IPS-15b (cell line): ENCODE results near the gene TTLL11.
"Not testable (repeated sequence)": the region's sequence is repeated elsewhere in the genome, so short reads cannot be mapped to it uniquely, and the experiment has no call there.

Experiments
- H3K27me3 ChIP-seq: one replicate; pipeline ENCODE4 v1.6.1; 2013; ENCODE audit warnings: low read length; ENCODE audit not compliant: control insufficient read depth, insufficient read depth
- H3K36me3 ChIP-seq: one replicate; pipeline ENCODE4 v1.6.1; 2013; ENCODE audit warnings: low read length; ENCODE audit not compliant: control insufficient read depth, insufficient read depth
- H3K4me1 ChIP-seq: one replicate; pipeline ENCODE4 v1.6.1; 2013; ENCODE audit warnings: mild to moderate bottlenecking, low read length; ENCODE audit not compliant: control insufficient read depth, insufficient read depth
- H3K4me3 ChIP-seq: one replicate; pipeline ENCODE4 v1.5.1; 2013; ENCODE audit warnings: low read depth, low read length
- H3K9ac ChIP-seq: one replicate; pipeline ENCODE4 v1.6.1; 2013; ENCODE audit warnings: low read depth, mild to moderate bottlenecking, low read length
- H3K9me3 ChIP-seq: one replicate; pipeline ENCODE4 v1.6.1; 2013; ENCODE audit warnings: mild to moderate bottlenecking, low read length; ENCODE audit not compliant: control insufficient read depth, insufficient read depth

TTLL11 gene

DNA sequence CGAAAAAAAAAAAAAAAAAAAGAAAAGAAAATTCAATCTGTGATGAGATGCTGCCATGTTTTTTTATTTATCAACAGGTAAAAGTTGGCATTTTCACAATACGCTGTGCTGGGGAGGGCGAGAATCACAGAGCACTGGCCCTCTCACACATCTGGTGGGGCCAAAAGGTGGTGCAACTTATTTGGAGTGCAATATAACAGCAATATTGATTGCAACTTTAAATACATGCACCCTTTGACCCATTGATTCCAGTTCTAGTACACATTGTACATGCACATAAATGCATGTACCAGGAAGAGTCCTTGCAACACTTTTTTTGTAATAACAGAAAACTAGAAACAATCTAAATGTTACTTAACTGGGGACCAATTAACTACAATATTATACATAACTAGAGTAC is 282.6 kb downstream of the TTLL11 start:
- H3K9ac ChIP-seq, result no peak overlapping the region
- no peak overlapping the region for H3K4me3 ChIP-seq
- no peaks in the 10 kb centered on the region for H3K27me3 ChIP-seq
- H3K4me1 ChIP-seq, result peaks cover 4% of the 10 kb centered on the region
- H3K36me3 ChIP-seq, result no peaks in the 10 kb centered on the region
- H3K9me3 ChIP-seq, result no peaks in the 10 kb centered on the region

DNA sequence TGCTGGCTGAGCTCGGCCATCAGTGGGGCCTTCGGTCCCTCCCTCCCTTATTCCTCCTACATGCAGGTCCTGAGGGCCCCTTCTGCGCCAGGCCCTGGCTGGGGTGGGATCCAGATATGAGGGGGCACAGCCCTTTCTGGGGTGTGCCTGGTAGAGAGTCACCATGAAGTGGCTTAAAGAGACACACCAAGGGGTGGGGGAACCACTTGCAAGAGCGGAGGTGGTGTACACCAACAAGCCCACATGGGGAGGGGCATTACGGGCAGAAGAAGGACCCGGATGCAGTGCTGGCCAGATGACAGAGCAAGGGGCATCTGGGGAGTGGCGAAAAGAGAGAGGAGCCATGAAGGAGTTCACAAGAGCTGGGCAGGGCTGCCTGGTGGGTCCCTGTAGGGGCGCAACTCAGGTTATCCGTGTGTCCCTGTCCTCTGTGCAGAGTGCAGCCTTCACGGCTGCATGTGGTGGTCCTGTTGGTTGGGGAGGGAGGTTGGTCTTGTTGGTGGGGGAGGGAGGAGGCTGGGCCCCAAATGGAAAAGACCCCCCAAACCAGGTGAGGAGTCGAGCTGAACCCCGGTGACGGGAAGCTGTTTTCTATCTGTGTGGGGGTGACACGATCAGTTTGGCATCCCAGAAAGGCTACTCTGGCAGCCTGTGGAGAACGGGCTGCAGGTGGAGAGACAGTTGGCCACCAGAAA is 283.6 kb downstream of the TTLL11 start:
- H3K36me3 ChIP-seq, result no peaks in the 10 kb centered on the region
- H3K4me1 ChIP-seq, result no peaks in the 10 kb centered on the region
- no peak overlapping the region for H3K4me3 ChIP-seq
- no peaks in the 10 kb centered on the region for H3K9me3 ChIP-seq
- H3K9ac ChIP-seq, result no peak overlapping the region
- no peaks in the 10 kb centered on the region for H3K27me3 ChIP-seq

DNA sequence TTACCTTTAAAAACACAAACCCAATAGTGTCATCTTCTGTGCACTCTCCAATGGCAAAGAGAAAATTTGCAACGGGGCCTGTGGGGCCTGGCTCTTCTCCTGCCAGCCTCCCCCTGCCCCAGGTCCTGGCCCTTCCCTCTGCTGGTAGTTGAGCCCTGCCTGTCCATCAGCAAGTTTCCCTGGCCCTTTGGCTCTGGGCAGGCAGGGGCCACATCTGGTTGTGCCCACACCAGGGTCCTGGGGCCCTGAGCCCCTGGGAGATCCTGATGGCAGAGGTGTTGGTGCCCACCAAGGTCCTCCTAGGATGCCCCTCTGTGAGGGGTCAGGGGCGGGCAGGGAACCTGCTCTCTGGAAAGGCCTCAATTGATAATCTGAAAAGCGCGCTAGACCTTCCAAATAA is 284.3 kb downstream of the TTLL11 start:
- Histone ChIP-seq H3K9ac (no peak overlapping the region), H3K27me3 (no peaks in the 10 kb centered on the region), H3K9me3 (no peaks in the 10 kb centered on the region), H3K36me3 (no peaks in the 10 kb centered on the region), H3K4me3 (no peak overlapping the region), H3K4me1 (no peaks in the 10 kb centered on the region)

DNA sequence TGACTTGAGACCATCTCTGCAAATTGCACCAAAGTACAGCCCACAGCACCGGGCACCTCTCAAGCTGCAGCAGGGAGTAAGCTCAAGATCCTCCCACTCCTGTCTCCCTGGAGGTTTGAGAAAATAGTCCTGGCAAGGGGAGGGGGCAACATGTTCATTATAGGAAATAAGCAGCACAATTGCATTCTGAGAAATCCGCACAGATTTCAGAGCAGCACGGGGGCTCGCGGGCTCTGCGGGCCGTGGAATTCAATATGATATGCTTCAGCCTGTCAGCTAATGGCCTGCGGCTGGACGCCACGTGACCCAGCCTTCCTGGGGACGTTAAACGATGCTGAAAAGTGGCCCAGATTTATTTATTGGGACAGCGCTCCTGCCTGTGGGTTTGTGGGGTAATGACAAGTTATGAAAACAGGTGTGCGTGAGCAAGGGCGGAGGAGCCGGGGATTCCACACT is 285.3 kb downstream of the TTLL11 start:
- H3K4me3 ChIP-seq, result no peak overlapping the region
- H3K9ac ChIP-seq, result no peak overlapping the region
- no peaks in the 10 kb centered on the region for H3K27me3 ChIP-seq
- H3K9me3 ChIP-seq, result no peaks in the 10 kb centered on the region
- H3K36me3 ChIP-seq, result no peaks in the 10 kb centered on the region
- no peaks in the 10 kb centered on the region for H3K4me1 ChIP-seq

DNA sequence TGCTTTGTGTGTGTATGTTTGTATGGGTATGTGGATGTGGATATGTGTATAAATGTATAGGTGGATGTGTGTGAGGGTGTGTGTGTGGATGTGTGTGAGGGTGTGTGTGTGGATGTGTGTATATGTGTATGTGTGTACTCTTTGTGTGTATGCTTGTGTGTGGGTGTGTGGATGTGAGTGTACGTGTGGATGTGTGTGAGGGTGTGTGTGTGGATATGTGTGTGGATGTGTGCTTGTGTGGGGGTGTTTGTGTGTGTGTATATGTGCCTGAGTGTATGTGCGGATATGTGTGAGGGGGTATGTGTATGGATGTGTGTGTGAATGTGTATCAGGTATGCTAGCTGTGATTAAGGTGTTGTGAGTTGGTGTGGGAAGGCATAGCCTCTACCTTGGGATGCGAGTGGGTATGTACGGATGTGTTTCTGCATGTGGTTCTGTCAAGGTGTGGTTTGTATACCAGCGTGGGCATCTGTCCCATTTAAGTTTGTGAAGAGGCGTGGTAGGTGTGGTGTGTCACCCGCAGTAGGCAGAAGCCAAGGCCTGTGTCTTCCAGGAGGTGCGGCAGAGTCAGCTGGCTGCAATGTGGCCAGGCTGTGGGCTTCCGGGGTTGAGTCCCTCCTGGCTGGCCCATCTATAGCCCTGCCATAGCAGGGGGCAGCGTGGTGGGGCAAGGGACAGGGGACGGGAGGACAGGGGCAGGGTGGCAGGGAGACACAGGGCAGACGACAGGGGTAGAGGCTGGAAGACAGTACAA is 285.9 kb downstream of the TTLL11 start:
- H3K27me3 ChIP-seq, result no peaks in the 10 kb centered on the region
- H3K9me3 ChIP-seq, result no peaks in the 10 kb centered on the region
- H3K36me3 ChIP-seq, result no peaks in the 10 kb centered on the region
- H3K4me1 ChIP-seq, result no peaks in the 10 kb centered on the region
- no peak overlapping the region for H3K9ac ChIP-seq
- no peak overlapping the region for H3K4me3 ChIP-seq

DNA sequence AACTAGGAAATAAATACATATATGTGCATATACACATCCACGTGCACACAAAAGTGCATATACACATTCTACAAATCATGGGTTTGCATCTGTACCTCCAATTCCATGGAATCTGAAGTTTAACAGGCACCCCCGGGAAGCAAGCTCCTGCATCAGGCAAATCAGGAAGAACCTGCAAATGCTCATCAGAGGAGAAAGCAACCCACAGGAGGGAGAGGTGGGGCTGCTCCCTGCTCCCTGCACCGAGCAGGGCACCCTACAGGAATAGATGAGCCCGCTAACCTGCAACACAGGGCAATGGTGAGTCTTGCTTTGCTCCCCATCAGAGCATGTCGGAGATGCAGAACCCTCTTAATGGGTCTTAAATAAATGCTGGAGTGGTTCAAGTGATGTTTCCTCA is 290.4 kb downstream of the TTLL11 start:
- Histone ChIP-seq H3K9ac (no peak overlapping the region), H3K4me1 (no peaks in the 10 kb centered on the region), H3K9me3 (no peaks in the 10 kb centered on the region), H3K27me3 (no peaks in the 10 kb centered on the region), H3K36me3 (no peaks in the 10 kb centered on the region), H3K4me3 (no peak overlapping the region)

DNA sequence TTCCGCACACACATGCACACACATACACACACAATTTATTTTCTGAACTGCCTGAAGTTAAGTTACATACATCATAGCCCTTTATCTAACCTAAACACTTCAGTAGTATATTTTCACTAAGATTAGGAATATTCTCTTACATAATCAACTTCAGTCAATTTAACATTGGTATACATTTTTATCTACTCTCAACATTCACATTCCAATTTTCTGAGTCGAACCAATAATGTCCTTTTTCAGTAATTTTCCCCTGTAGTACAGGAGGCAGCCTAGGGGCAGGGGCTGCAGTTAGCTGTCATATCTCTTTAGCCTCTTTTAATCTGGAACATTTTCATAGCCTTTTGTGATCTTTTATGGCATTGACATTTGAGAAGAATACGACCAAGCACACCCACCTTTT is 291.5 kb downstream of the TTLL11 start:
- no peaks in the 10 kb centered on the region for H3K27me3 ChIP-seq
- H3K9me3 ChIP-seq, result no peaks in the 10 kb centered on the region
- H3K9ac ChIP-seq, result no peak overlapping the region
- no peak overlapping the region for H3K4me3 ChIP-seq
- peaks cover 4% of the 10 kb centered on the region for H3K4me1 ChIP-seq
- H3K36me3 ChIP-seq, result no peaks in the 10 kb centered on the region

DNA sequence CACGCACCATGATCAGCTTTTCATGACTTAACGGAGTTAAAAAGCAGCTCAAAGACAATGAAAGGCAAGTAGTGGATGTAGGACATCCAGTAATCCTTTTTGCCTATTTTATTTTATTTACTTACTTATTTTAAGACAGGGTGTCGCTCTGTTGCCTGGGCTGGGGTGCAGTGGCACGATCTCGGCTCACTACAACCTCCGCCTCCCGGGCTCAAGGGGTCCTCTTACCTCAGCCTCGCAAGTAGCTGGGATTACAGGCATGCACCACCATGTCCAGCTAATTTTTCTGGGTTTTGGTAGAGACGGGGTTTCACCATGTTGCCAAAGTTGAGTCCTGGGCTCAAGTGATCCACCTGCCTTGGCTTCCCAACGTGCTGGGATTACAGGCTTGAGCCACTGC is 292.7 kb downstream of the TTLL11 start:
- H3K36me3 ChIP-seq, result no peaks in the 10 kb centered on the region
- no peak overlapping the region for H3K9ac ChIP-seq
- H3K4me1 ChIP-seq, result peaks cover 4% of the 10 kb centered on the region
- H3K27me3 ChIP-seq, result no peaks in the 10 kb centered on the region
- no peaks in the 10 kb centered on the region for H3K9me3 ChIP-seq
- H3K4me3 ChIP-seq, result no peak overlapping the region

DNA sequence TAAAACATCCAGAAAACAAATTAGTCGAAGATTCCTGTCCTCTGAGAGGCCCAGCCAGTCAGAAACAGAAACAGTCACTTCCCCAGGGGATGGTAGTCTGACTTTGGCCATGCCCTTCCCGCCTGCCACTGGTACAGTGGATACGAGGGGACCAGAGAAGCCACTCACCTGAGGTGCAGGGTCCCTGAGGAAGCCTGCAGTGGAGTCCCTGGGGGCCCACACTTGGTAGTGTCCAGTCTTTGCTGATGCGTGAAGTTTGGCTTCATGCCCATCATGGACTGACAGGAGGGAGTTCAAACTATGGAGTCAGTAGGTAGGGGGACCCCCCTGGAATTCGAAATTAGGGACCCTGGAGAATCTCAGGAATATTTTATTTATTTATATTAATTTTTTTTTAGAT is 294.2 kb downstream of the TTLL11 start:
- Histone ChIP-seq H3K4me1 (peaks cover 4% of the 10 kb centered on the region), H3K9ac (no peak overlapping the region), H3K36me3 (no peaks in the 10 kb centered on the region), H3K4me3 (no peak overlapping the region), H3K27me3 (no peaks in the 10 kb centered on the region), H3K9me3 (no peaks in the 10 kb centered on the region)

DNA sequence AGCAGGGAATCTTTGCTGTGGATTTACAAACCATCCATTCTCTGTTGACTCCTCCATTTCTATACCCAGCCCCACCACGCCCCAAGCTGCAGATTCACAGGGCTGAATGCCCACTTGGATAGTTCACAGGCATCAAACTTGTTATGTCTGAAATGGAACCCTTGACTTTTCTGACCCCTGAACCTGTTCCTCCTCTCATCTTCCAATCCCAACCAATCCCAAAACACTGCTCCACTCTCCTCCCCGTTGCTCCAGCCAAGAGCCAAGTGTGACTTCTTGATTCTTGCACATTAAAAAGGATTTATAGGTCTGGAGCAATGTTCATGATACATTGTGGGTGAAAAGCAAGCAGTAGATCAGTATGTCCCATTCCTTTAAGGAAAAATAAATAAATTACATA is 296.0 kb downstream of the TTLL11 start:
- no peak overlapping the region for H3K9ac ChIP-seq
- H3K36me3 ChIP-seq, result no peaks in the 10 kb centered on the region
- H3K27me3 ChIP-seq, result no peaks in the 10 kb centered on the region
- no peak overlapping the region for H3K4me3 ChIP-seq
- peaks cover 4% of the 10 kb centered on the region for H3K4me1 ChIP-seq
- no peaks in the 10 kb centered on the region for H3K9me3 ChIP-seq

DNA sequence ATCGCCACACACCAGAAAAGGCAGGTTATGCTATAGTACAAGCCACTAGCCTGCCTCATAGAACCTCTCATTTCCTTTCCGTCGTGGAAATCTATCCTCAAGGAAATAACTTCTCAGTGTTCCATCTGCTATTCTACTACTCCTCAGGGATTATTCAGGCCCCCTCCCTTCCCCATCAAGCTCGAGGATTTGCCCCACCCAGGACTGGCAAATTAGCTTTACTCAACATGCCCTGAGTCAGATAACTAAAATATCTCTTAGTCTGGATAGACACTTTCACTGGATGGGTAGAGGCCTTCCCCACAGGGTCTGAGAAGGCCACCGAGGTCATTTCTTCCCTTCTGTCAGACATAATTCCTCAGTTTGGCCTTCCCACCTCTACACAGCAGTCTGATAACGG is 298.8 kb downstream of the TTLL11 start:
- not testable (repeated sequence) for H3K9ac ChIP-seq, H3K4me1 ChIP-seq, H3K4me3 ChIP-seq, H3K27me3 ChIP-seq, H3K9me3 ChIP-seq, H3K36me3 ChIP-seq

DNA sequence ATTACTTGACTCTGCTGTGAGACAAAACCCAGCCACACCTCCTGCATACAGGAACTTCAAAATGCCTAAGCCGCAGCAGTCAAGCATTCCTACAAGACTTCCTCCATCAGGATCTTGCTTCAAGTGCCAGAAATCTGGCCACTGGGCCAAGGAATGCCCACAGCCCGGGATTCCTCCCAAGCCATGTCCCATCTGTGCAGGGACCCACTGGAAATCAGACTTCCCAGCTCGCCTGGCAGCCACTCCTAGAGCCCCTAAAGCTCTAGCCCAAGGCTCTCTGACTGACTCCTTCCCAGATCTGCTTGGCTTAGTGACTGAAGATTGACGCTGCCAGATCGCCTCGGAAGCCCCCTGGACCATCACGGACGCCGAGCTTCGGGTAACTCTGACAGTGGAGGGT is 300.6 kb downstream of the TTLL11 start:
- H3K27me3 ChIP-seq, H3K9ac ChIP-seq: not testable (repeated sequence)

More for the DNA sequence above, 300.6 kb downstream of the TTLL11 start:
- H3K9me3 ChIP-seq, H3K4me3 ChIP-seq, H3K36me3 ChIP-seq, H3K4me1 ChIP-seq: not testable (repeated sequence)
